GM19193 (cell line): ENCODE measurements around the gene DISC1.

ENCODE experiments used
- POLR2A ChIP-seq: IDR thresholded peaks from 4 replicates; pipeline ENCODE4 v1.6.1; 2011; ENCODE audit not compliant: insufficient read depth, insufficient read length; ENCODE audit errors: extremely low read depth

Gene DISC1

DNA sequence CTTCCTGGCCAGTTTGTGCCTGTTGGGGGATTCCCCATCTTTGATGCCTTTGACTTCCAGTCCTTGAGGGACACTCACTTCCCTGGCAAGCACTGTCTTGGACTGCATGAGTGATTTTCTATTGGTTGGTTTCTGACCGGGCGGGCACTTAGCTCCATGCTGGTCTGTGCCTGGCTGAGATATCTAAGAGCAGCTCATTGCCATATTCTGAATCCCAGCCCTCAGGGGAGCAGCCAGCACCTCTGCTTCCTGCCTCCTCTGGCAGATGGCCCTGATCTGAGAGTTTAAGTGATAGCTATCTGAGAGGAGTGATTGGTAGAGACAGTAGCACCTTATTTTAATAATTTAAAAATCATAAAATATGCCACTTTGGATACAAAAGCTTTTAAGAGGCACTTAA is 52.5 kb downstream of the DISC1 start:
- TF ChIP-seq POLR2A = no peak

DNA sequence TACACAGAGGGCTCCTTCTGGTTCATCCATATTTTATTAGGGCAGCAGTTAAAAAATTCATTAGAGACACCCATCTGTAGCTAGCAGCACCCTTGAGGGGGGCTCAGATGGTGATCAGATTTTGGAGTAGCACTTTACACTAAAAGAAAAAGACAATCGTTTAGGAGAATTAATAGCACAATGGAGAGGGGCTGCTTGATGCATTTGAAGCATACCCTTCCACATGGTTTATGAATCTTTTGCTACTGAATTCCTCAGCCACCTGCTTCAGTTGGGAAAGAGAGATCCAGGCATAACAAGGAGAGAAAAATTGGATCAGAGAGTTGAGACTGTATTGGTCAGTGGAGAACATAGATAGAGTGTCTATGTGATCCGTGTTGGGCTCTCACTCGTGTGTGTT is 54.4 kb downstream of the DISC1 start:
- no peak for TF ChIP-seq POLR2A

DNA sequence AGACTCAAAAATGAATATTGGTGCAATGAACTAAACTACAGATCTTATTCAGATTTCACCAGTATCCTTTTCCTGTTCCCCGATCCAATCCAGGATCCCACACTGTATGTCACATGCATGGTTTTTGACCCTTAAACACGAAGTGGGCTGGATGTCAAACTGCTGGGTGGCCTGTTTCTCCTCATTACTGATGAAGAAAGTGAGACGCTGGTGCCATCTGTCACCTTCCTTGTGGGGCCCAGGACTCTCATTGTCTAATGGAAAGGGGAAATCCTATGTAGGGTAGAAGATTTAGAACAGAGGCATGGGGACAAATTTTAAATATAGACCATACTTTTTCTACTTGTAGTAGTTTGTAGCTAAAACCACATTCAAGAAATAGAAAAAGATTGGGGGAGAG is 56.2 kb downstream of the DISC1 start:
- no peak for TF ChIP-seq POLR2A

DNA sequence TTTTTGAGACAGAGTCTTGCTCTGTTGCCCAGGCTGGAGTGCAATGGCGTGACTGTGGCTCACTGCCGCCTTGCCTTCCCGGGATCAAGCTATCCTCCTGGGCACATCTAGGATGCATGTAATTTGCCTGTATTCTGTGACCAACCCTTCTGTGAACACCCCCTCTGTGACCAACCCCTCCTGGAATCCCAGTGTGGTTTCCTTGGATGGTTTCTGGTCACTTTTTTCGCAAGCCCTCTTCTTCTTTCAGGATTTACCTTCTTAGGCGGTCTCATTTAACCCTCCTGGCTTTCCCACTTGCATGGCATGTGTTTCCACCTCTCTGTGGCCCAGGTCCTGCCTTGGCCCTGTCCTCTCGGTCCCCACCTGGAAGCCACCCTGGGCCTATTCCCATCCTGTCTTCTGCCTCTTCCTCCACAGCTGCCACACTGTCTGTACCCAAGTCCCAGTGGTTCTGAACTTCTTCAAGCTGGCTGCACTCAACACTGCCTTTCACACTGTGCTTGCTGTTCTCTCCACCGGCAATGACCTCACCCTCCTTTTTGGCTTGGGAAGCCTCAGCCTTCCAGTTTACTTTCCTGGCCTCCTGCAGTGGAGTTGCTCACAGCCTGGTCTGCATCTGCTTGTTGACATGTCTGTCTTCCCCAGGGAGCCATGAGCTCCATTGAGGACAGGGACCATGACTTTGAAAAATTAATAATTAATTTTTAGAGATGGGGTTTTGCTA is 57.0 kb downstream of the DISC1 start:
- no peak for TF ChIP-seq POLR2A

DNA sequence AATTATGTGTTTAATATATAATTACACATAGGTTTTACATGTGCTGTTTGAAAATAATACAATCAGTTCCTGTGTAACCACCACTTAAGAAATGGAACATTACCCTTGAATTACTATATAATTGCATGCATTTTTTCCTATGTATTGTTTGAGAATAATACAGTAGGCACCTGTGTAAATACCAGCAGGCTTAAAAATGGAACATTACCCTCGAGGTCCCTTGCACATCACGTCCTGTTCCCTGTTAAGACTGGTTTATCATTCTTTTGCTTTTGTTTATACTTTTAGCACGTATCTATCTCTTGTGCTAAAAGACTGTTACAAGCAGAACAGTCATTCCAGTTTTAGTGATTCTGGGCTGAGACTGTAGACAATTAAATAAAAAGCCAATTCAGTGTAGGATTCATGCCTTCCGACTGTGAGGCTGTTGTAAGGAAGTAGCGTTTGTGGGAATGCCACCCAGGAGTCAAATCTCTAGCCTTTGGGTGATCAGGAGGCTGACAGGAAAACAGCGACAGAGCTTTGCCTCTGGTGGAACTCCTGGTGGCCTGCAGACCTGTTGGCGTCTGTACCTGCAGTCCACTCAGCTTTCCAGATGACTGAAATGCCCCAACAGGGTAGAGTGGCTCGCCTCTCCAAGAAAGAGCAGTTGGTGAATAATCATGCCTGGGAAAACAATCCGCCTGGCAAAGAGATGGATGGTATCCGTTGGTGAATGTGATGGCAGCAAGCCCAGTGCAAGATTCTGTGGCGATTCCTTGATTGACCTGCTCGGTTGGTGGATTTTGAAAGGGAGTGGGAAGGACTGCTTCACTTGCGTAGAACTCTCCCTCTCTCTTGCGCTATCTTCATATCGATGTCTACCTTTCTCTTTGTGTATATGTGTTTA is 58.0 kb downstream of the DISC1 start:
- TF ChIP-seq POLR2A = no peak

DNA sequence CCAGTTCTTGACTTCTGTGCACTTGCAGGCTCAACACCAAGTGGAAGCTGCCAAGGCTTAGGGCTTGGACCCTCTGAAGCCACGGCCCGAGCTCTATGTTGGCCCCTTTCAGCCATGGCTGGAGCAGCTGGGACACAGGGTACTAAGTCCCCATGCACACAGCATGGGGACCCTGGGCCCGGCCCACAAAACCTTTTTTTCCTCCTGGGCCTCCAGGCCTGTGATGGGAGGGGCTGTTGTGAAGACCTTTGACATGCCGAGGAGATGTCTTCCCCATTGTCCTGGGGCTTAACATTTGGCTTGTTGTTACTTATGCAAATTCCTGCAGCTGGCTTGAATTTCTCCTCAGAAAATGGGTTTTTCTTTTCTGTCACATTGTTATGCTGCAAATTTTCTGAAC is 59.8 kb downstream of the DISC1 start:
- no peak for TF ChIP-seq POLR2A

DNA sequence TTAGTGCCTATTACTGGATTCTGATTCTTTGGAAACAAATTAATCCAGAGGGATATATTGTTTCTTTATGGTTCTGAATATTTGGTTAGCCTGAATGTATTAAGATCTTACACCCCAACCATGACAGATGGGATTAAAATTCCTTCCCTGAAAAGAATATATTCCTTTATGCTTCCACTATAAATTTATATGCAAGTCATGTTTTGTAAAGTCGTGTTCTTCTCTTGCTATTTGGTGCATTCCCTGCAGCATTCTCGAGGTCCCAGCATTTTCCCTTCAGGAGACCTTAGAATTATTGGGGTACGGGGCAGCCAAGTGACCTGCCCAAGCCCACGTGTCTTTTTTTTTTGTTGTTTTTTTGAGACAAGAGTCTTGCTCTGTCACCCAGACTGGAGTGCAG is 62.4 kb downstream of the DISC1 start:
- TF ChIP-seq POLR2A = no peak

DNA sequence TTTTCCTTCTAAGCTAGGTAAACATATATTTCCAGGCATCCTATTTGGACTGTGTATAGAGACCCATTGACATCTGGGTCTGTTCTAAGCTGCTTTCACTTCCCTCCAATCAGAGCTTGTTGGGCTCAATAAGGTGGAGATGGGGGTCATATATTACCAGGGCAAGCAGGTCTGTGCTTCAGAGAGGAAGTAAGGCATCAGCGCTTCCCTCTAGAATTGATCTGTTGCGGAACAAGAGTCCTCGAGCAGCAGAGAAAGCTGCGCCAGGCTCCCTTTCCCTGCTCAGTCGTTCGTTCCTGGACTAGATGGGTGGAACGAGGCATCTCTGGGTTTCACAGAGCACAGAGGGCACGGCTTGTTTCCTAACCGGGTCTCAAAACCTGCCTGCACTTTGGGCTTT is 63.5 kb downstream of the DISC1 start:
- no peak for TF ChIP-seq POLR2A

DNA sequence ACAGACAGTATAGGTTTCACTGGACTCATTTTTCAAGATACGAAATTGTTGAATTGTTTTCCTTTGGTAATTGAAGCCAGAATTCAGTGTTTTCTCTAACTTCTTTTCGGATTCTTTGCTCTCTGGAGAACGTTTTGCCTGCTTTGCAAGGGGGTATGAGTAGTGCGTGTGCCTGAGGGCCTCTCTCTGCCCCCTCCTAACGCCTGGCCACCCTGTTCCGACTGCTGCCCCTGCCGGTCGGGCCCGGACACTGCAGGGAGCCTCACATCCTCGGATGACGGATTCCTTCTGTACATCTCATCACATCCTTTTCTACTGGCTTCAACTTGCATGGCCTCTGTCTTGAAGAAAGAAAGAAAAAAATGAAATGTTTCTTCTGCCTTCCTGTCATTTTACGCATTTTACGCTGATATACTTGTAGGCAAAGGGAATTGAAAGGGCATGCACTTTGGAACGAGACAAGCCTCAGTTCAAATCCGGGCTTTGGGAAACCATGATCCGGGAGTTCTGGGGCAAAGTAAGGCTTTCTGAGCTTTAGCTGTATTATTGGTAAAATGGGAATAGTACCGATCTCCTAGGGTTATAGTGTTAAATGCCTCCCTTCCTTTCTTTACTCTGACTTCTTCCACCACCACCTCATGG is 65.1 kb downstream of the DISC1 start:
- TF ChIP-seq POLR2A = no peak

DNA sequence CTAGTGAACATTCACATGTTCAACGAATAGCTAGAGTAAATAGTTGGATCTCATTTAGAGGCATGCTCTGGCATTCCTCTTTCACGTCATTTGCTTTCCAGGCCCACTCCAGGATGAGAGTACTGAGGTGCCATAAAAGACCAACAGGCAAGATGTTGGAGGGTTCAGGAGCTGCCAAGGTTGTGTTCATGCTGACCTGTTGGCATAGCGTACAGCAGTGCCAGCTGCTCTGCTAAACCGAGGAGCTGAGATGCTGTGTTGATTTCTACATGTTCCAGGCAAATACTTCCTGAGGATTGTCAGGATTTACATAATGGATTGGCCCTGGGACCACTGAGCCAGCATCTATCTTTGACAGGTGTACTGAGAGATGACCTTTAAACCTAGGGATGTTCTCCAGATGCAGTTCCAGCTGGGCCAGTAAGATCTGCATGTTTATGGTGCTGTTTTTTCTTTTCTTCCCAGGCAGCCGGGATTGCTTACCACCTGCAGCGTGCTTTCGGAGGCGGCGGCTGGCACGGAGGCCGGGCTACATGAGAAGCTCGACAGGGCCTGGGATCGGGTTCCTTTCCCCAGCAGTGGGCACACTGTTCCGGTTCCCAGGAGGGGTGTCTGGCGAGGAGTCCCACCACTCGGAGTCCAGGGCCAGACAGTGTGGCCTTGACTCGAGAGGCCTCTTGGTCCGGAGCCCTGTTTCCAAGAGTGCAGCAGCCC is 66.9 kb downstream of the DISC1 start:
- no peak for TF ChIP-seq POLR2A

DNA sequence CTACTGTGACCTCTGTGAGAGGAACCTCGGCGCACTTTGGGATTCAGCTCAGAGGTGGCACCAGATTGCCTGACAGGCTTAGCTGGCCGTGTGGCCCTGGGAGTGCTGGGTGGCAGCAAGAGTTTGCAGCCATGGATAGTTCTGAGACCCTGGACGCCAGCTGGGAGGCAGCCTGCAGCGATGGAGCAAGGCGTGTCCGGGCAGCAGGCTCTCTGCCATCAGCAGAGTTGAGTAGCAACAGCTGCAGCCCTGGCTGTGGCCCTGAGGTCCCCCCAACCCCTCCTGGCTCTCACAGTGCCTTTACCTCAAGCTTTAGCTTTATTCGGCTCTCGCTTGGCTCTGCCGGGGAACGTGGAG is 67.5 kb downstream of the DISC1 start:
- no peak for TF ChIP-seq POLR2A

DNA sequence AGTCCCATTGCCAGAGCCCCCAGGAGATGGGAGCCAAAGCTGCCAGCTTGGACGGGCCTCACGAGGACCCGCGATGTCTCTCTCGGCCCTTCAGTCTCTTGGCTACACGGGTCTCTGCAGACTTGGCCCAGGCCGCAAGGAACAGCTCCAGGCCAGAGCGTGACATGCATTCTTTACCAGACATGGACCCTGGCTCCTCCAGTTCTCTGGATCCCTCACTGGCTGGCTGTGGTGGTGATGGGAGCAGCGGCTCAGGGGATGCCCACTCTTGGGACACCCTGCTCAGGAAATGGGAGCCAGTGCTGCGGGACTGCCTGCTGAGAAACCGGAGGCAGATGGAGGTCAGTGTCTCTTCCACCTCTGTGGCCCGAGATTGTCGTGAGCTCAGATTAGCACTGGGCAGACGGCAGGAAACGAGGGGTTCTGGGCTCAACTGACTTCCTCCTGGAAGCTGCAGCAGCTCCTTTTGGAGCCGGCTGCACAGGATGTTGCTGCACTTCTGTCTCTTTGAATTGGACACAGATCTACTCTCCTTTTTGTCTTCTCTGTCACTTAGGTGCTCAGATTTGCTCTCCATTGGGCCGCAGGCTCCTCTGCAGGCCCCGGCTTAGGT is 68.0 kb downstream of the DISC1 start:
- no peak for TF ChIP-seq POLR2A

DNA sequence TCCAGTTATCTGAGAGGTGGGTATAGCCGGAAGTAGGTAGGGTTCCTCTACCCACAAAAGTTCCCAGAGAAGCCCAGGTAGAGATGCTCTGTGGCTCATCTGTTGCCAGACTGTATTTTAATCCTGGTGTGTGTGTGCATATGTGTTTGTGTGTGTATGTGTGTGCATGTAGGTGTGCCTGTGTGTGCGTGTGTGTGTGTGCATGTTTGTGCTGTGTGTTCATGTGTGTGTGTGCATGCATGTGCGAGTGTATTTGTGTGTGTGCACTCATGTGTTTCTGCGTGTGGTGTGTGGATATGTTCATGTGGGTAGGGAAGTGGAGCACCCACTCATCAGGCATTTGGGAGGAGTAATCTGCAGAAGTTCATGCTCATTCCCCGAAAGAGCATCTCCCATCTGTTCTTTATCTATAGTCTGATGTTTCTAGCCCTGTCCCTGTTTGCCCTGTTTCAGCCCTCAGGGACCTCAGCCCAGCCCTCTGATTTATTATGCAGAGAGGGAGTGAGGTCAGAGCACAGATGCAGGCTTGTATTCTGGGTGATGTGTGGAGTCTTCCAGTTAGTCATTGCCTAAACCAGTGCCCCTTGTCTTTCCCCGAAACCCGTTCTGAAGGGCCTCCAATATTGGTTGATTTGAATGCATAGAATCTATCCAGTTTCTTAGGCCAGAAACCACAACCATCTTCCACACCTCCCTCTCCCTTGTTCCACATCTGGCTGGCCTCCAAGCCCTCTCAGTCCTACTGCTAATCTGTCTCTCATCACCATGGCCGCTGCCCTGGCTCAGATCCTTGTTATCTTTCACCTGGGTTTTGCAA is 69.1 kb downstream of the DISC1 start:
- TF ChIP-seq POLR2A = no peak

DNA sequence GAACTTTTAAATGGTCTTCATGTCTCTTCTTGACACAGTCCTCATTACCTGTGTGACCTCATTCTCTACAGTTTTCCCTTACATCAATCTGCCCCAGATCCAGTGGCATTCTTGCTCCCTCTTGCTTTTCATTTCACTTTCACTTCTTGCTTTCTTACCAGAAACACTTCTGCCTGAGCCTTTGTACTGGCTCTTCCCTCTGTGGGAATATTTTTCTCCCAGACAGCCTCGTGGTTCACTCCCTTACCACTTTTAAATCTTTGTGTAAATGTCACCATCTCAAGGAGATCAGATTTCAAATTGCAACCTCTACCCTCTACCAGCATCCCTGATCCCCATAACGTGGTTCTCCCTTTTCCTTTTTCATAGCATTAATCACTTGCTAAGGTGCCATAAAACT is 73.2 kb downstream of the DISC1 start:
- TF ChIP-seq POLR2A = no peak
